HG02763 (cell line): ENCODE data around the gene COP1.

Source experiments
- ATAC-seq: cut with Tn5 transposase; IDR thresholded peaks from one replicate; pipeline ENCODE4 v1.9.1; 2021; ENCODE audit warnings: mild to moderate bottlenecking, moderate library complexity; ENCODE audit not compliant: unreplicated experiment

COP1 gene

DNA sequence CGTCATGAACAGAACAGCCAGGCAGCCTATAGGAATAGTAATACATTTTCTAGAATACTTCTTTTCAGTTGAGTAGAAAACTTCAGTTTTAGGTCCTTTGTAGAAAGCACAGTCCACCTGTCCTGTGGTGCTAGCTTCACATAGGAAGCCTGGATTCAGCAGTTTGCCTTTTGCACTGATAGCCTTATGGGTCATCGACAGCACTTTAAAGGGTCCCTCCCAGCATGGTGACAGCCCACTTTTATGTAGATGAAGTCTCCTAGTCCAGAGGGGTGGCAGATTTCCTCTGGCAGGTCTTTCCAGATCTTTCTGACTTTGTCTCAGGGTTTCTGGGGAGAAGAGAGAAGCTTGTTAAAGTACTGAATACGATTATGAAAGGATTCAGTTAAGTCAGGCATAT, 302.3 kb downstream of the COP1 start:
- no peak for ATAC-seq

DNA sequence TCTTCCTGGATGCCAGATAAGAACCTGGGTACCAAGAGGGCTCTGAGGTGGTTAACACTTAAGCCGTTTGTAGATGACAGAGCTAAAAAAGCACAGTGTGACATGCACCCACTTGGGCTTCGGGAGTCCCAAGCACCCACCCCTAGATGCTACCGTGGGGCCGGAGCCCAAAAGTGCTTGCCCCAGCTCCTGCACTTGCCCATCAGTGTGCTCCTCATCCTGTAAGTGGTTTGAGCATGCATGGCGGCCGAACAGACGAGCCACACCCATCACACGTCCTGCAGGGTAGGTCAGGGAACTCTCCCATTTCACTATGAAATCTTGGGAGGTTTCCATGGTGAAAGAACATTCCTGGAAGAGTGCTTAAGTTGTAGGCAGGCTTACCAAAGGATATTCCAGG, 304.8 kb downstream of the COP1 start:
- ATAC-seq: no peak

DNA sequence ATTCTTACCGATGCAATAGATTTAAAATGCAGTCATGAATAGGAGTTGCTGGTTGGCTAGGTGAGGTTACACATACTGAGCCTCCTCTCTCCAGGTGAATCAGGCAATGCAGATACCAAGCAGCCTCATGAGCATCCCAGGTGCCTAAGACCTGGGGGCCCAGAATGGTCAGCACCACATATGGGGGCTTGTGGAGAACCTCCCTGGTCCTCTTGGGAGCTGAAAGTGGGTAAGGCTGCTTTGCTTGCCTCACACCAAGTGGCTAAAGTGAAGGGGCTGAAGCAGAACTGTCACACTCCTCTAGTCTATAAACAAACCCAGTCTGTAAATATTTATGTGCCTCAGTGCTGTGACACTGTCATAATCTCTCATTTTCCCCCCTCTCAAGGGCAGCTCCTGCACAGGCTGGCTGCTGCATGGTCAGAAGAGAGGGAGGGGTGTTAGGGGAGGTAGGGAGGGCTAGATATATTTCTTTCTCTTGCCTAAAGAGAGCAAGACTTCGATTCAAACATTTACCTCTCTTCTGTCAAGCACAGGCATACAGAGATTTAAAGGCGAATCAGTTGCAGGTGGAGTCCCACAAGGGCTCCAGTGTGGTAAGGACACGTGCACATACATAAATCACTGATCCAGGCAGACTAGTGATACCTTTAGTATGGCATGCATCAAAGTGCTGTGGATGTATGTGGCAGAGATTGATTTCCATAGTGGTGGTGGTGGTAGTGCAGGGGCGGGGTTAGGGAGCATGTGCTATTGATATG, 305.8 kb downstream of the COP1 start:
- no peak for ATAC-seq

DNA sequence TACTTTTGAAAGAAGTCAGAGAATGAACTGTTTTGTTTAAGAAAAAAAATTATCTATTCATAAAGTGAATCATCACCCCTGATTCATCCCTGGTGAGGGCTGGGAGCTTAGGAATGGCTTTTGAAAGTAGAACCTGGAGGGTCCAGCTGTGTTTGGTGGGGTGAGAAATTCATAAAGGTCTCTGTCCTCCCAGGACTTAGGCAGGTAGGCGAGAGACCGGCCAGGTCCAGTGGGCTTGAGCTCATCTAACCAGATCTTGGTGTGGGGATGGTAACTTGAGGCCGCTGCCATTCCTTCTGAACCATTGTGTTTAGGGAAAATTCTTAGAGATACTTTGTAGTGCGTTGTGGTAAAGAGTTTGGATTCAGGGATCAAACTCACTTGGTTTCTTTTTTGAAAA, 306.9 kb downstream of the COP1 start:
- no peak for ATAC-seq

DNA sequence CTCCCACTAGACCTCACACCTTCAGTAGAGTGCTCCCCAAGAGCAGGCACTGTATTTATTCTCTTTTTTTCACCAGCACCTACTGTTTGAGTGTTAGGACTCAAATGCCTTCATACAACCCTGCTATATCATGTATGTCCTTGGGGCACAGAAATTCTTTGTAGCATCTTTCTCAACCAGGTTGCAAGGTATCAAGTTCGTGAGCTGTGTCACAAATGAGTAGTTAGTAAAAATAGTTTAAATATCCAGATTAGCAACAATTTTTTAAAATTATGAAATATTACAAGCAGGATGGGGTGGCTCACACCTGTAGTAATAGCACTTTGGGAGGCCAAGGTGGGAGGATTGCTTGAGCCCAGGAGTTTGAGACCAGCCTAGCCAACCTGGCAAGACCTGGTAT, 311.1 kb downstream of the COP1 start:
- no peak for ATAC-seq
